ENCODE data around the gene DLGAP1. TPM values are rescaled to one million over a fixed set of nuclear protein-coding genes. Genes with fewer than 3 reads are reported as not detected.

The DLGAP1 gene
- total and polyA plus RNA-seq, 2 of the 13 experiments (the other 11 are each of a cell fraction or from before 2014, with no cell fraction given), result 0.01 TPM; not detected in 1

DNA sequence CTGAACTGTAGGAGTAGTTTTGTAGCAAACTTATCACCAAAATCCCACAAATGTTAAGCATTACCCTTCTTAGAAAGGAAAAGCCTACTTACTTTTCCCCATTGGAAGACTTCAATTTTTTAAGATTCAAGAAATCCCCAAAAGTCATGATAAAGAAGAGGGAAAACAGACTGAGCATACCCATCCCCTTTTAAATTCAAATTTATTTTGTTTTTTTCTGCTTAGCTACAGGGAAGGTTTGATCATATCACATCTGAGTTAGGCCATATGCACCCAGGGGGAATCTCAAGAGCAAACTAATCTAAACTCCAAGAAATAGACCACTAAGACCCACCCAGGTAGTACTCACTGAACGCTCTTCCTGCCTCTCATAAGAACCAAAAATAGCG lies 830.6 kb downstream of the DLGAP1 start:
- BruUV-seq (replicated peaks), result TSS peak; percentile 97
- 3% methylated on average over 2 of the region's 2 CpGs for WGBS (ENCODE audit: low lambda C conversion rate)
- Histone ChIP-seq H2AFZ (ENCODE audit: low read length) (no peak overlapping the region), H3K9ac (ENCODE audit: insufficient read depth, low read depth, low read length) (peak overlapping the region; percentile 83), H3K9me3 (ENCODE audit: low read length) (no peaks in the 10 kb centered on the region), H3K4me2 (ENCODE audit: low read depth, low read length) (peak overlapping the region; percentile 85), H3K36me3 (replicated peaks in 1 of 2; ENCODE audit: control insufficient read depth in 1 of 2, insufficient read depth in 2 of 2, low read length in 2 of 2) (no peaks in the 10 kb centered on the region), H3K27ac (ENCODE audit: extremely low read length, insufficient read depth, low read length) (peak overlapping the region; percentile 94), H3K4me1 (ENCODE audit: insufficient read depth, low read length) (peaks cover 76% of the 10 kb centered on the region), H3K4me3 (replicated peaks in 1 of 3; ENCODE audit: insufficient read depth in 1 of 3, low read depth in 2 of 3, low read length in 3 of 3) (peak overlapping the region; percentile 37 to 64 (median 52)), H4K20me1 (ENCODE audit: insufficient read depth, low read length) (no peaks in the 10 kb centered on the region), H3K27me3 (ENCODE audit: control insufficient read depth in 1 of 2, insufficient read depth in 2 of 2, low read length in 2 of 2) (peaks cover 0 to 1% of the 10 kb centered on the region in 2 experiments; a peak in 1 of 5 replicates), H3K79me2 (ENCODE audit: insufficient read depth, low read length) (no peaks in the 10 kb centered on the region)
- ChIA-PET CTCF (ENCODE audit: low intra/inter-chr PET ratio, low total read pairs) (no interaction called here), POLR2A (interaction anchor here (1.0 to 5.6 kb wide), 18 partner anchors 9 to 327 kb away, joined by 3 to 107 read pairs (median 8); no protein-coding TSS in a partner anchor)
- in situ Hi-C loops (cut with HindIII; ENCODE audit: extremely low pct_ligation_motif_present, low pct_unique_long_range_greater_than_20kb), result loop anchor here (10.0 to 25.0 kb wide), 2 partner anchors 170 to 587 kb away; partner anchors contain the start of gene TGIF1
- DNase-seq (ENCODE audit: low spot score), result no peak
- no peak for ATAC-seq
- no peak for FAIRE-seq
- intact Hi-C loops (cut with micrococcal nuclease; ENCODE audit: unreplicated experiment), result loop anchor here (1.0 kb wide), 2 partner anchors 28 to 42 kb away; no protein-coding TSS in a partner anchor
- no peak; the same call in 1 of the 2 replicates for TF ChIP-seq ZNF367 (CRISPR knock-in tag; IDR thresholded peaks at IDR 0.05; ENCODE audit: borderline replicate concordance)
- TF ChIP-seq AGO2 (optimal IDR thresholded peaks at IDR 0.05; ENCODE audit: low read depth, low read length), result peak; percentile 15
- TF ChIP-seq GTF2F1 (IDR thresholded peaks at IDR 0.05; ENCODE audit: low read length), result 0 out of 2 replicates have a peak, but pooled peaks have one; percentile 1
- peak; percentile 5 for TF ChIP-seq RBFOX2 (IDR thresholded peaks at IDR 0.05; ENCODE audit: low read depth, low read length)
- 0 out of 2 replicates have a peak, but pooled peaks have one; percentile 36 for TF ChIP-seq ATF1 (CRISPR knock-in tag; IDR thresholded peaks at IDR 0.05)
- TF ChIP-seq KAT7 (CRISPR knock-in tag; IDR thresholded peaks at IDR 0.05; ENCODE audit: borderline replicate concordance), result 0 out of 2 replicates have a peak, but pooled peaks have one; percentile 2
- TF ChIP-seq ZIK1 (CRISPR knock-in tag; IDR thresholded peaks at IDR 0.05; ENCODE audit: borderline replicate concordance, low read depth), result no peak

All from HepG2 (cell line).